ENCODE measurements around the gene RBBP9. TPM values are rescaled to one million over a fixed set of nuclear protein-coding genes. Genes with fewer than 3 reads are reported as not detected.
"Not testable (repeated sequence)": the region's sequence is repeated elsewhere in the genome, so short reads cannot be mapped to it uniquely, and the experiment has no call there.

RBBP9 gene
- polyA plus RNA-seq, 1 experiment: 8.5 TPM

- no peak for TF ChIP-seq CTCF (IDR thresholded peaks at IDR 0.05; ENCODE audit: insufficient read depth, low read depth, low read length)
- H3K27me3 ChIP-seq (ENCODE audit: control insufficient read depth, insufficient read depth, low read length): no peaks in the 10 kb centered on the region
- H3K4me3 ChIP-seq (ENCODE audit: low read depth, low read length): peak overlapping the region; percentile 83
- CTCF ChIA-PET: interaction anchor here (1.8 to 3.6 kb wide), 2 partner anchors 10 to 18 kb away, joined by 3 to 11 read pairs; partner anchors contain the start of gene RBBP9
- H3K36me3 ChIP-seq (ENCODE audit: control insufficient read depth, insufficient read depth, low read length): no peaks in the 10 kb centered on the region
- POLR2A ChIA-PET: interaction anchor here (0.5 to 1.6 kb wide), 3 partner anchors 9 to 20 kb away, joined by 4 to 5 read pairs (median 4); partner anchors contain the start of gene RBBP9
- DNase-seq (ENCODE audit: low read depth): no peak
These were observed 9.7 kb upstream of the RBBP9 start for GRCh38 chr20:18506744-18507143.

GRCh38 chr20:18504479-18505060 is 7.5 kb upstream of the RBBP9 start:
- CTCF ChIA-PET: interaction anchor here (3.6 kb wide), 1 partner anchor 7 kb away, joined by 11 read pairs; the partner anchor contains the start of gene RBBP9
- Histone ChIP-seq H3K27me3 (ENCODE audit: control insufficient read depth, insufficient read depth, low read length) (no peaks in the 10 kb centered on the region), H3K4me3 (ENCODE audit: low read depth, low read length) (no peak overlapping the region), H3K36me3 (ENCODE audit: control insufficient read depth, insufficient read depth, low read length) (no peaks in the 10 kb centered on the region)
- DNase-seq (ENCODE audit: low read depth): no peak
- POLR2A ChIA-PET: no interaction called here
- no peak for TF ChIP-seq CTCF (IDR thresholded peaks at IDR 0.05; ENCODE audit: insufficient read depth, low read depth, low read length)

- H3K36me3 ChIP-seq (ENCODE audit: control insufficient read depth, insufficient read depth, low read length); DNase-seq (ENCODE audit: low read depth); H3K4me3 ChIP-seq (ENCODE audit: low read depth, low read length); H3K27me3 ChIP-seq (ENCODE audit: control insufficient read depth, insufficient read depth, low read length); POLR2A ChIA-PET; CTCF ChIA-PET: not testable (repeated sequence)
These were observed 4.6 kb upstream of the RBBP9 start for GRCh38 chr20:18501672-18502071.

- no peak overlapping the region for H3K4me3 ChIP-seq (ENCODE audit: low read depth, low read length)
- CTCF ChIA-PET: interaction anchor here (1.2 to 2.1 kb wide), 3 partner anchors 9 to 85 kb away, joined by 3 to 11 read pairs (median 5); partner anchors contain the start of gene SEC23B
- no peak for DNase-seq (ENCODE audit: low read depth)
These were observed 578 bp upstream of the RBBP9 start for GRCh38 chr20:18497603-18498002.

GRCh38 chr20:18496042-18496441 is 983 bp downstream of the RBBP9 start:
- ChIA-PET POLR2A (no interaction called here), CTCF (interaction anchor here (1.0 to 2.1 kb wide), 3 partner anchors 9 to 83 kb away, joined by 4 to 11 read pairs (median 5); partner anchors contain the start of gene SEC23B)
- no peak for DNase-seq (ENCODE audit: low read depth)
- H3K4me3 ChIP-seq (ENCODE audit: low read depth, low read length): peak overlapping the region; percentile 76
- H3K36me3 ChIP-seq (ENCODE audit: control insufficient read depth, insufficient read depth, low read length): no peaks in the 10 kb centered on the region
- no peak for TF ChIP-seq CTCF (IDR thresholded peaks at IDR 0.05; ENCODE audit: insufficient read depth, low read depth, low read length)
- no peaks in the 10 kb centered on the region for H3K27me3 ChIP-seq (ENCODE audit: control insufficient read depth, insufficient read depth, low read length)

More at GRCh38 chr20:18497603-18498002, 578 bp upstream of the RBBP9 start:
- no peaks in the 10 kb centered on the region for H3K27me3 ChIP-seq (ENCODE audit: control insufficient read depth, insufficient read depth, low read length)
- POLR2A ChIA-PET: interaction anchor here (1.4 kb wide), 1 partner anchor 10 kb away, joined by 5 read pairs; the partner anchor contains the start of gene SEC23B
- TF ChIP-seq CTCF (IDR thresholded peaks at IDR 0.05; ENCODE audit: insufficient read depth, low read depth, low read length): no peak
- no peaks in the 10 kb centered on the region for H3K36me3 ChIP-seq (ENCODE audit: control insufficient read depth, insufficient read depth, low read length)

Data from BJ (cell line).